Endothelial cell of umbilical vein (primary cell): ENCODE results near the gene SERTAD1.

Experiments
- EZH2 ChIP-seq: IDR thresholded peaks from 2 replicates; pipeline ENCODE4 v1.6.1; 2012; ENCODE audit warnings: borderline replicate concordance, low read depth, mild to moderate bottlenecking, moderate library complexity, low read length, inconsistent platforms; ENCODE audit not compliant: severe bottlenecking
- GATA2 ChIP-seq: IDR thresholded peaks from 2 replicates; pipeline ENCODE4 v1.7.0; 2011; ENCODE audit warnings: low read depth, mild to moderate bottlenecking, moderate library complexity, mixed read lengths, low read length; ENCODE audit not compliant: insufficient read length, insufficient read depth
- JUN ChIP-seq: IDR thresholded peaks from 2 replicates; pipeline ENCODE4 v1.6.1; 2011; ENCODE audit warnings: borderline replicate concordance, low read depth; ENCODE audit not compliant: insufficient read length, insufficient read depth
- MAX ChIP-seq: IDR thresholded peaks from 2 replicates; pipeline ENCODE4 v1.6.1; 2011; ENCODE audit not compliant: insufficient read depth, insufficient read length
- MYC ChIP-seq: IDR thresholded peaks from one replicate; pipeline ENCODE4 v1.6.1; 2011; ENCODE audit warnings: mild to moderate bottlenecking, low read depth, low read length
- POLR2A ChIP-seq: IDR thresholded peaks from 2 replicates; pipeline ENCODE4 v1.6.1; 2012; ENCODE audit warnings: low read depth, mild to moderate bottlenecking, control low read depth, low read length
- POLR2AphosphoS5 ChIP-seq: IDR thresholded peaks from 2 replicates; pipeline ENCODE4 v1.6.1; 2012; ENCODE audit warnings: low read depth, mild to moderate bottlenecking, control low read depth, low read length, moderate library complexity; ENCODE audit not compliant: insufficient read depth
- TF ChIP-seq, protein P1 (sequence below), 2 donors: IDR thresholded peaks; 1 replicate in 1 of 2; 2 replicates in 1 of 2; pipeline ENCODE4 v1.5.1; 2011; ENCODE audit warnings: low read length in 2 of 2, mild to moderate bottlenecking in 2 of 2, moderate library complexity in 2 of 2, control low read depth in 1 of 2, inconsistent platforms in 1 of 2, low read depth in 1 of 2; ENCODE audit not compliant: insufficient read depth in 1 of 2; ENCODE audit errors: extremely low read depth in 1 of 2

- TF ChIP-seq, protein P1, sequence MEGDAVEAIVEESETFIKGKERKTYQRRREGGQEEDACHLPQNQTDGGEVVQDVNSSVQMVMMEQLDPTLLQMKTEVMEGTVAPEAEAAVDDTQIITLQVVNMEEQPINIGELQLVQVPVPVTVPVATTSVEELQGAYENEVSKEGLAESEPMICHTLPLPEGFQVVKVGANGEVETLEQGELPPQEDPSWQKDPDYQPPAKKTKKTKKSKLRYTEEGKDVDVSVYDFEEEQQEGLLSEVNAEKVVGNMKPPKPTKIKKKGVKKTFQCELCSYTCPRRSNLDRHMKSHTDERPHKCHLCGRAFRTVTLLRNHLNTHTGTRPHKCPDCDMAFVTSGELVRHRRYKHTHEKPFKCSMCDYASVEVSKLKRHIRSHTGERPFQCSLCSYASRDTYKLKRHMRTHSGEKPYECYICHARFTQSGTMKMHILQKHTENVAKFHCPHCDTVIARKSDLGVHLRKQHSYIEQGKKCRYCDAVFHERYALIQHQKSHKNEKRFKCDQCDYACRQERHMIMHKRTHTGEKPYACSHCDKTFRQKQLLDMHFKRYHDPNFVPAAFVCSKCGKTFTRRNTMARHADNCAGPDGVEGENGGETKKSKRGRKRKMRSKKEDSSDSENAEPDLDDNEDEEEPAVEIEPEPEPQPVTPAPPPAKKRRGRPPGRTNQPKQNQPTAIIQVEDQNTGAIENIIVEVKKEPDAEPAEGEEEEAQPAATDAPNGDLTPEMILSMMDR (IDR thresholded peaks at IDR 0.05; ENCODE audit: extremely low read depth in 1 of 2, insufficient read depth in 1 of 2, low read depth in 1 of 2, low read length in 2 of 2), result no peak
- no peak for TF ChIP-seq POLR2AphosphoS5
- no peak for TF ChIP-seq POLR2A
- TF ChIP-seq EZH2, result no peak
- no peak for TF ChIP-seq MYC
- no peak for TF ChIP-seq MAX
- no peak for TF ChIP-seq GATA2
- no peak for TF ChIP-seq JUN
These were observed 14.5 kb downstream of the SERTAD1 start for GRCh38 chr19:40411125-40411842.
